Measurements from ENCODE around the gene PDE8A. TPM values are rescaled to one million over a fixed set of nuclear protein-coding genes. Genes with fewer than 3 reads are reported as not detected.

Gene PDE8A
- total RNA-seq, 1 donor from 2014 or later, result 28.8 TPM

DNA sequence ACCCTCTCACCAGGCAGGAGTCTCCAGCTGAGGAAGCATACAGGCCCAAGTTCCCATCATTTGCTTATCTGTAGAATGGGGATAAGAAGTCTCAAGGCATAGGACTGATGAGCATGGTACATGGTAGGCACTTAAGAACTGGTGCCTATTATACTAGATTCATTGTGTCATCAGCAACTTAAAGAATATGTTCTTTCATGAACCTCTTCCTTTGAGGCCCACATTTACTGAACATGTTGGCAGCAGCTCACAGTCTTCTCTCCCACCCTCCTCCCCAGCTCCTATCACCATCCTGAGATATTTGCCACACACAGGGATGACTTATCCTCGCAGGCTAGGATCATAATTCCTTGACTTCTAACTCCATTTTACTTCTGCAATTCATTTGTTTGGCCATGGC is 142.5 kb downstream of the PDE8A start:
- H3K4me3 Mint-ChIP-seq (ENCODE audit: low read depth), result no peak overlapping the region
- H3K27ac Mint-ChIP-seq, result no peak overlapping the region
- H3K36me3 Mint-ChIP-seq (ENCODE audit: insufficient read depth), result peaks cover 20% of the 10 kb centered on the region
- peaks cover 6% of the 10 kb centered on the region for H3K4me1 Mint-ChIP-seq (ENCODE audit: low read depth)
- H3K9me3 Mint-ChIP-seq (ENCODE audit: low read depth), result no peaks in the 10 kb centered on the region
- no peak for TF ChIP-seq CTCF (IDR thresholded peaks at IDR 0.05; ENCODE audit: unreplicated experiment)
- DNase-seq (ENCODE audit: low spot score, unreplicated experiment), result no peak
- H3K27me3 Mint-ChIP-seq, result no peaks in the 10 kb centered on the region

DNA sequence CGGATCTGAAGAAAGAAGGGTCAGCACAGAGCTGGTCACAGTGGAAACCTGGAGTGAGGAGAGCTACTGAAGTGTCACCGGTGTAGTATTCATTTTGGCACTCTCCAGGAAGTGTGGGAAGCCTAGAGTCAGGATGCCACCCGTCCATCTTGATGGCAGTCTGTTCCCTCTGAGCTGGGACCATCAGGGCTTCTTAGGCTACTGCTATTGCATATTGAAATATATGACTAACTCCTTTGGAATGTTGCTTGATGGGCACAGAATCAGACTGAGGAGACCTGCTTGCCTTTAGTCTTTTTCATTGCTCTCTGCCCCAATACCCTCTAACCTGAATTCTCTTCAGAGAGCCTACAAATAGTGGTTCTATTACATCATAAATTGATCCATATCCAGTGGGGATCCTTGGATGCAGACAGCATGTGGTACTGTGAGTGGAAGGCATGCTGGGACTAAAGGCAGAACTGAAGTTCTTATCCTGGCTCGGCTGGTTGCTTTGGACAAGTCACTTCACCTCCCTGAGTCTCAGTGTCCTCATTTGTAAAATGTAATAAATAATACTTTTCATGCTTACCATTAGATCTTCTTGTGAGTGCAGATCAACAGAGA is 143.5 kb downstream of the PDE8A start:
- DNase-seq (ENCODE audit: low spot score, unreplicated experiment), result no peak
- Mint-ChIP-seq H3K4me1 (ENCODE audit: low read depth) (peaks cover 6% of the 10 kb centered on the region), H3K27me3 (no peaks in the 10 kb centered on the region), H3K9me3 (ENCODE audit: low read depth) (no peaks in the 10 kb centered on the region), H3K4me3 (ENCODE audit: low read depth) (no peak overlapping the region), H3K27ac (peak overlapping the region; percentile 69), H3K36me3 (ENCODE audit: insufficient read depth) (peaks cover 28% of the 10 kb centered on the region)
- TF ChIP-seq CTCF (IDR thresholded peaks at IDR 0.05; ENCODE audit: unreplicated experiment), result no peak

- H3K4me1 Mint-ChIP-seq (ENCODE audit: low read depth), result peaks cover 6% of the 10 kb centered on the region
- H3K4me3 Mint-ChIP-seq (ENCODE audit: low read depth), result no peak overlapping the region
- no peak overlapping the region for H3K27ac Mint-ChIP-seq
- TF ChIP-seq CTCF (IDR thresholded peaks at IDR 0.05; ENCODE audit: unreplicated experiment), result no peak
- H3K36me3 Mint-ChIP-seq (ENCODE audit: insufficient read depth), result peaks cover 35% of the 10 kb centered on the region
- DNase-seq (ENCODE audit: low spot score, unreplicated experiment), result no peak
- H3K9me3 Mint-ChIP-seq (ENCODE audit: low read depth), result peaks cover 9% of the 10 kb centered on the region
- no peaks in the 10 kb centered on the region for H3K27me3 Mint-ChIP-seq
These were observed 147.0 kb downstream of the PDE8A start for GRCh38 chr15:85128621-85129020.

- Mint-ChIP-seq H3K27ac (no peak overlapping the region), H3K27me3 (no peaks in the 10 kb centered on the region), H3K4me1 (ENCODE audit: low read depth) (peaks cover 5% of the 10 kb centered on the region), H3K4me3 (ENCODE audit: low read depth) (no peak overlapping the region), H3K36me3 (ENCODE audit: insufficient read depth) (peaks cover 35% of the 10 kb centered on the region), H3K9me3 (ENCODE audit: low read depth) (peaks cover 9% of the 10 kb centered on the region)
- TF ChIP-seq CTCF (IDR thresholded peaks at IDR 0.05; ENCODE audit: unreplicated experiment), result no peak
- DNase-seq (ENCODE audit: low spot score, unreplicated experiment), result no peak
These were observed 148.2 kb downstream of the PDE8A start for GRCh38 chr15:85129881-85130280.

GRCh38 chr15:85131915-85132314 is 150.3 kb downstream of the PDE8A start:
- no peak for TF ChIP-seq CTCF (IDR thresholded peaks at IDR 0.05; ENCODE audit: unreplicated experiment)
- no peak overlapping the region for H3K4me3 Mint-ChIP-seq (ENCODE audit: low read depth)
- no peak for DNase-seq (ENCODE audit: low spot score, unreplicated experiment)
- peaks cover 35% of the 10 kb centered on the region for H3K36me3 Mint-ChIP-seq (ENCODE audit: insufficient read depth)
- H3K4me1 Mint-ChIP-seq (ENCODE audit: low read depth), result peaks cover under 1% of the 10 kb centered on the region
- H3K27ac Mint-ChIP-seq, result no peak overlapping the region
- peaks cover 3% of the 10 kb centered on the region for H3K27me3 Mint-ChIP-seq
- H3K9me3 Mint-ChIP-seq (ENCODE audit: low read depth), result peaks cover 9% of the 10 kb centered on the region

Measured in progenitor cell of endocrine pancreas (in vitro differentiated cells).